Measurements from ENCODE around the gene RGS17.

DNA sequence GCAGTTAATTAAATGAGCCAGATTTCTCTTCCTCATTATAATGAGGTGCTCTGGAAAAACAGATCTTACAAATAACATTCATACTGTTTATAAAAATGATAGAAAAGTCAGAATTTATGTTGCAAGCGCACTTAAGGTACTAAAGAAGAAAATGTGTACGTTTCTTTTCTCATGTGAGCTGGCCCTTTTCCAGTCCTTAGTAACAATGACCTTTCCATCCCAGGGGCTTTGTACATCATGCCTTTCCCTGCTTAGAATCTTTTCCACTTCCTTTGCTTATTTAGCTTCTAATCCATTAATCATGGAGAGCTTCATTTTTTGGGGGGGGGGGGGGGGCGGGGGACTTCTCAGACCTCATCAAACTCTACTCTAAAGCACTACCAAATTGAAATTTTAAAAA lies 153.0 kb downstream of the RGS17 start:
- TF ChIP-seq, protein P1, sequence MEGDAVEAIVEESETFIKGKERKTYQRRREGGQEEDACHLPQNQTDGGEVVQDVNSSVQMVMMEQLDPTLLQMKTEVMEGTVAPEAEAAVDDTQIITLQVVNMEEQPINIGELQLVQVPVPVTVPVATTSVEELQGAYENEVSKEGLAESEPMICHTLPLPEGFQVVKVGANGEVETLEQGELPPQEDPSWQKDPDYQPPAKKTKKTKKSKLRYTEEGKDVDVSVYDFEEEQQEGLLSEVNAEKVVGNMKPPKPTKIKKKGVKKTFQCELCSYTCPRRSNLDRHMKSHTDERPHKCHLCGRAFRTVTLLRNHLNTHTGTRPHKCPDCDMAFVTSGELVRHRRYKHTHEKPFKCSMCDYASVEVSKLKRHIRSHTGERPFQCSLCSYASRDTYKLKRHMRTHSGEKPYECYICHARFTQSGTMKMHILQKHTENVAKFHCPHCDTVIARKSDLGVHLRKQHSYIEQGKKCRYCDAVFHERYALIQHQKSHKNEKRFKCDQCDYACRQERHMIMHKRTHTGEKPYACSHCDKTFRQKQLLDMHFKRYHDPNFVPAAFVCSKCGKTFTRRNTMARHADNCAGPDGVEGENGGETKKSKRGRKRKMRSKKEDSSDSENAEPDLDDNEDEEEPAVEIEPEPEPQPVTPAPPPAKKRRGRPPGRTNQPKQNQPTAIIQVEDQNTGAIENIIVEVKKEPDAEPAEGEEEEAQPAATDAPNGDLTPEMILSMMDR (IDR thresholded peaks at IDR 0.05): no peak
- no peak for TF ChIP-seq POLR2A (IDR thresholded peaks at IDR 0.05)
